ENCODE data around the gene LOXHD1. TPM values are rescaled to one million over a fixed set of nuclear protein-coding genes. Genes with fewer than 3 reads are reported as not detected.

LOXHD1 gene
- total RNA-seq, 2 experiments from 2014 or later: 0.11 to 0.45 TPM

DNA sequence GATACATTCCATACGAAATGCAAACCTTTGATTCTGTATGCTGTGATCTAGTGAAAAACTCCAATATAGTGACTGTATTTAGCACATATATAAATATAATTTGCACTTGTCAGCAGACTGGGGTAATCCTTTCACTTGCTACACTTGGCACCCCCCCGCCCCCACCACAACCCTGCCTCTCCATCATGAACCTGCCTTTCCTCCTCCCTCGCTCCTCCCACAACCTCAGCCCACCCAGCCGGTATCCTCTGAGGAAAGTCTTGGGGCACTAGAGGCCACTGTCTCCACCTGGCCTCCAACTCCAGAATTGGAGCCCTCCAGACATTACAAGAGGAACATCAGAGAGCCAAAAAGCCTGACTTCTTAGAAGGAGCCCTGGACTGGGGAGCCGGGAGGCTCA lies 196.3 kb downstream of the LOXHD1 start:
- intact Hi-C loops (cut with micrococcal nuclease): no loop called here
- POLR2A ChIA-PET: no interaction called here
- no peaks in the 10 kb centered on the region for H3K4me1 Mint-ChIP-seq (ENCODE audit: low read depth)
- CTCF ChIA-PET: no interaction called here
- DNase-seq (no peak), ATAC-seq (no peak)
- TF ChIP-seq, protein P1, sequence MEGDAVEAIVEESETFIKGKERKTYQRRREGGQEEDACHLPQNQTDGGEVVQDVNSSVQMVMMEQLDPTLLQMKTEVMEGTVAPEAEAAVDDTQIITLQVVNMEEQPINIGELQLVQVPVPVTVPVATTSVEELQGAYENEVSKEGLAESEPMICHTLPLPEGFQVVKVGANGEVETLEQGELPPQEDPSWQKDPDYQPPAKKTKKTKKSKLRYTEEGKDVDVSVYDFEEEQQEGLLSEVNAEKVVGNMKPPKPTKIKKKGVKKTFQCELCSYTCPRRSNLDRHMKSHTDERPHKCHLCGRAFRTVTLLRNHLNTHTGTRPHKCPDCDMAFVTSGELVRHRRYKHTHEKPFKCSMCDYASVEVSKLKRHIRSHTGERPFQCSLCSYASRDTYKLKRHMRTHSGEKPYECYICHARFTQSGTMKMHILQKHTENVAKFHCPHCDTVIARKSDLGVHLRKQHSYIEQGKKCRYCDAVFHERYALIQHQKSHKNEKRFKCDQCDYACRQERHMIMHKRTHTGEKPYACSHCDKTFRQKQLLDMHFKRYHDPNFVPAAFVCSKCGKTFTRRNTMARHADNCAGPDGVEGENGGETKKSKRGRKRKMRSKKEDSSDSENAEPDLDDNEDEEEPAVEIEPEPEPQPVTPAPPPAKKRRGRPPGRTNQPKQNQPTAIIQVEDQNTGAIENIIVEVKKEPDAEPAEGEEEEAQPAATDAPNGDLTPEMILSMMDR (IDR thresholded peaks at IDR 0.05): no peak
- H3K27ac Mint-ChIP-seq: no peak overlapping the region
- no peaks in the 10 kb centered on the region for H3K9me3 Mint-ChIP-seq
- H3K36me3 Mint-ChIP-seq (ENCODE audit: low read depth): no peaks in the 10 kb centered on the region
- H3K27me3 Mint-ChIP-seq: no peaks in the 10 kb centered on the region
- H3K4me3 Mint-ChIP-seq: no peak overlapping the region

DNA sequence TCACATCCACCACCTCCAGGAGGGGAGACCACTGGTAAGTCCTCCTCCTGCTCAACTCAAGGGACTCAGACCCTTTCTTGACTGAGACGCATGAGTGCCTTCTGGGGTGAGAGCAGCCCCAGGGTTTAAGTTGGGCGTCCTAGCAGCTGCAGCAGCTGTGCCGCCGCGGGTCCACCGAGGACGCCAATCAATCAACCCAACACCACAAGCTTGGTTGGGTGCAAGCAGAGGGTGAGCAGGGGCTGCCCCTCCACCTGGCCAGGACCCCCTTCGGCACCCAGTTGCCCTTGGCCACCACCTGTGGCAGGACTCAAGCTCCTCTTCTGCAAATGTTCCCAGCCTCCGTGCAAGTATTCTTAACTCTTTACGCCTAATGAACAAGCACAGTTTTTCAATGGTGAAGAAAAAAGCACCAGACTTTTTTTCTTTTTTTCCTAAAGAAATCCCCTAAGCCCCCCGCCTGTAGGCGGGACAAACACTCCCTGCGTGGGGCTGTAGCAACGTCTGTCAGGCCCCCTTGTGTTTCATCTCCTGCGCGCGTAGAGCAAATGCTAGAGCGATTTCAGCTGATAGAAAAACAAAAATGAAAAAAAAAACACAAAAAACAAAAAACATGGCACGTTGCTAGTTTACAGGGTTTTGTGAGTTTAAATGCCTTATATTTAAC lies 197.1 kb downstream of the LOXHD1 start:
- Mint-ChIP-seq H3K4me3 (no peak overlapping the region), H3K4me1 (ENCODE audit: low read depth) (no peaks in the 10 kb centered on the region), H3K36me3 (ENCODE audit: low read depth) (no peaks in the 10 kb centered on the region), H3K27ac (no peak overlapping the region), H3K9me3 (no peaks in the 10 kb centered on the region), H3K27me3 (no peaks in the 10 kb centered on the region)
- TF ChIP-seq, protein P1 (IDR thresholded peaks at IDR 0.05): no peak
- CTCF ChIA-PET: no interaction called here
- intact Hi-C loops (cut with micrococcal nuclease): no loop called here
- POLR2A ChIA-PET: no interaction called here
- DNase-seq: no peak
- ATAC-seq: no peak

GRCh38 chr18:46458472-46458871 lies 198.5 kb downstream of the LOXHD1 start:
- ATAC-seq: no peak
- intact Hi-C loops (cut with micrococcal nuclease): no loop called here
- Mint-ChIP-seq H3K4me1 (ENCODE audit: low read depth) (no peaks in the 10 kb centered on the region), H3K4me3 (no peak overlapping the region), H3K9me3 (no peaks in the 10 kb centered on the region), H3K36me3 (ENCODE audit: low read depth) (no peaks in the 10 kb centered on the region), H3K27me3 (no peaks in the 10 kb centered on the region), H3K27ac (no peak overlapping the region)
- ChIA-PET CTCF (interaction anchor here (1.0 kb wide), 1 partner anchor 310 kb away, joined by 3 read pairs; no protein-coding TSS in a partner anchor), POLR2A (no interaction called here)
- no peak for DNase-seq
- TF ChIP-seq, protein P1 (IDR thresholded peaks at IDR 0.05): no peak

DNA sequence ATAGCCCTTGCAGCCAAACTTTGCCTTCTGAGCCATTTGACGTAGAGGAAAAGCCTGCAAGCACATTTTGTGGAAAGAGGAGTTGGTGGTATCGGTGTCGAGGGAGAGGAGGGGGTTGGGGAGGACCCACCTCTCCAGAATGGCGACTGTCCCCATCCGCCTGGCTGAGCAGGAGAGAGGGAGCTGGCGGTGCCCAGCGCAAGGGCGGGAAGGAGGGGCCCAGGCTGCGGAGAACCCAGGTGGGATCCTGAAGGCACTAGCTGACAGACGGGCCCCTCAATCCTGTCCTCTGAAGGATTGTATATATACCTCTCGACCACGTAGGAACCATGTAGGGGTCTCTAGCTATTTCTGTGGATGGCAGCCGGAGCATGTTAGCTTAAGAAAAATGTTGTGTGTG lies 200.3 kb downstream of the LOXHD1 start:
- ChIA-PET POLR2A (no interaction called here), CTCF (interaction anchor here (0.7 to 1.4 kb wide), 2 partner anchors 175 to 201 kb away, joined by 3 to 4 read pairs; no protein-coding TSS in a partner anchor)
- Mint-ChIP-seq H3K36me3 (ENCODE audit: low read depth) (no peaks in the 10 kb centered on the region), H3K27ac (no peak overlapping the region), H3K27me3 (no peaks in the 10 kb centered on the region), H3K9me3 (no peaks in the 10 kb centered on the region), H3K4me1 (ENCODE audit: low read depth) (no peaks in the 10 kb centered on the region), H3K4me3 (no peak overlapping the region)
- TF ChIP-seq, protein P1 (IDR thresholded peaks at IDR 0.05): no peak
- intact Hi-C loops (cut with micrococcal nuclease): no loop called here
- ATAC-seq: no peak
- no peak for DNase-seq

DNA sequence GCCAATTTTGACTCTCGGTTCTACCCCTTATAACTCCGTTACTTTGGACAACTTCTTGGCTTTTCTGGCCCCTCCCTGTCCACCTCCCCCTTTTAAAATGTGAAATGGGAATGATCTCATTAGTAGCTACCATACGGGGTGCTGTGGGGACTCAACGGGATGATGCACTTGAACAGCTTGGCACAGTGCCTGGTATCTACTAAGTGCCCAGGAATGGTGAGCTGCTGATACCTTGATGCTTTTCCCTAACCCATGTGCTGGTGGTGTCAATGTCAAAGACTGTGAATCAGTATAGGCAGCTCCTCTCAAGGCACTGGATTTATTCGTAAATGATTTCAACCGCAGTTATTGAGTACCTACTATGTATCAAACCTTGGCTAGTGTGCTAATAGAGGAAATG lies 204.2 kb downstream of the LOXHD1 start:
- H3K27me3 Mint-ChIP-seq: no peaks in the 10 kb centered on the region
- intact Hi-C loops (cut with micrococcal nuclease): no loop called here
- TF ChIP-seq, protein P1 (IDR thresholded peaks at IDR 0.05): no peak
- POLR2A ChIA-PET: no interaction called here
- H3K27ac Mint-ChIP-seq: no peak overlapping the region
- no peaks in the 10 kb centered on the region for H3K4me1 Mint-ChIP-seq (ENCODE audit: low read depth)
- no peak for ATAC-seq
- H3K9me3 Mint-ChIP-seq: no peaks in the 10 kb centered on the region
- H3K36me3 Mint-ChIP-seq (ENCODE audit: low read depth): no peaks in the 10 kb centered on the region
- H3K4me3 Mint-ChIP-seq: no peak overlapping the region
- CTCF ChIA-PET: no interaction called here
- no peak for DNase-seq
